Neural progenitor cell (in vitro differentiated cells): Measurements from ENCODE around the gene IER5. TPM values are rescaled to one million over a fixed set of nuclear protein-coding genes. Genes with fewer than 3 reads are reported as not detected.

ENCODE experiments used
- DNase-seq: peaks from one replicate; pipeline ENCODE4 v3.0.0-alpha.2; 2016; ENCODE audit warnings: low spot score
- H2AFZ ChIP-seq: fragments of 200-600 bp; sonication (generic); replicated peaks from 2 replicates; pipeline ENCODE4 v1.6.1; 2016; ENCODE audit warnings: antibody characterized with exemption
- H3F3A ChIP-seq: fragments of 200-600 bp; sonication (generic); 2 replicates; pipeline ENCODE4 v1.6.1; 2016; ENCODE audit warnings: antibody characterized with exemption, low read depth
- H3K27ac ChIP-seq: fragments of 200-600 bp; sonication (generic); 2 replicates; pipeline ENCODE4 v1.5.1; 2016; ENCODE audit warnings: mild to moderate bottlenecking
- H3K27me3 ChIP-seq: fragments of 200-600 bp; sonication (generic); 2 replicates; pipeline ENCODE4 v1.6.1; 2016; ENCODE audit warnings: mild to moderate bottlenecking, moderate library complexity
- H3K36me3 ChIP-seq: fragments of 200-600 bp; sonication (generic); 2 replicates; pipeline ENCODE4 v1.5.1; 2016
- H3K4me1 ChIP-seq: fragments of 200-600 bp; sonication (generic); 2 replicates; pipeline ENCODE4 v1.6.1; 2016; ENCODE audit warnings: mixed run types
- H3K4me2 ChIP-seq: fragments of 200-600 bp; sonication (generic); 2 replicates; pipeline ENCODE4 v1.6.1; 2016
- H3K4me3 ChIP-seq: fragments of 200-600 bp; sonication (generic); 2 replicates; pipeline ENCODE4 v1.5.1; 2016
- H3K79me2 ChIP-seq: fragments of 200-600 bp; sonication (generic); 2 replicates; pipeline ENCODE4 v1.6.1; 2016; ENCODE audit warnings: low read depth
- H3K9ac ChIP-seq: fragments of 200-600 bp; sonication (generic); 2 replicates; pipeline ENCODE4 v1.6.1; 2016
- H3K9me3 ChIP-seq: fragments of 200-600 bp; sonication (generic); 2 replicates; pipeline ENCODE4 v1.5.1; 2016; ENCODE audit warnings: low read depth
- H4K20me1 ChIP-seq: fragments of 200-600 bp; sonication (generic); 2 replicates; pipeline ENCODE4 v1.6.1; 2016; ENCODE audit warnings: low read depth
- H3K27ac Mint-ChIP-seq: 3 replicates; pipeline ENCODE4 v1.8.0; 2021; ENCODE audit warnings: mixed read lengths
- H3K27me3 Mint-ChIP-seq: 2 replicates; pipeline ENCODE4 v1.8.0; 2022; ENCODE audit warnings: low read depth, mild to moderate bottlenecking, inconsistent platforms, moderate library complexity, mixed read lengths; ENCODE audit not compliant: insufficient read depth
- H3K36me3 Mint-ChIP-seq: 3 replicates; pipeline ENCODE4 v1.8.0; 2021; ENCODE audit warnings: mixed read lengths
- H3K4me1 Mint-ChIP-seq: 3 replicates; pipeline ENCODE4 v1.8.0; 2021; ENCODE audit warnings: mixed read lengths
- H3K4me3 Mint-ChIP-seq: 3 replicates; pipeline ENCODE4 v1.8.0; 2021; ENCODE audit warnings: mild to moderate bottlenecking, moderate library complexity, mixed read lengths
- H3K9me3 Mint-ChIP-seq: 3 replicates; pipeline ENCODE4 v1.8.0; 2020; ENCODE audit warnings: mixed read lengths
- EZH2 ChIP-seq: fragments of 200-600 bp; sonication (generic); IDR thresholded peaks from 2 replicates; pipeline ENCODE4 v1.6.1; 2017; ENCODE audit warnings: antibody characterized with exemption, mild to moderate bottlenecking, moderate library complexity
- EZH2phosphoT487 ChIP-seq: fragments of 200-600 bp; sonication (generic); IDR thresholded peaks from 2 replicates; pipeline ENCODE4 v1.6.1; 2017; ENCODE audit warnings: antibody characterized with exemption
- total RNA-seq: library from RNA; depleted of rRNA; stranded (reverse); fragments of >200 nt; gene quantifications from 2 replicates; pipeline ENCODE4 v1.2.3, GENCODE V29; 2015; ENCODE audit warnings: low replicate concordance
- TF ChIP-seq, protein P1 (sequence below): fragments of 200-600 bp; sonication (generic); IDR thresholded peaks from 2 replicates; pipeline ENCODE4 v1.5.1; 2017; ENCODE audit warnings: antibody characterized with exemption, mild to moderate bottlenecking

Gene IER5
- total RNA-seq, 1 donor from 2014 or later, result 8.0 TPM

DNA sequence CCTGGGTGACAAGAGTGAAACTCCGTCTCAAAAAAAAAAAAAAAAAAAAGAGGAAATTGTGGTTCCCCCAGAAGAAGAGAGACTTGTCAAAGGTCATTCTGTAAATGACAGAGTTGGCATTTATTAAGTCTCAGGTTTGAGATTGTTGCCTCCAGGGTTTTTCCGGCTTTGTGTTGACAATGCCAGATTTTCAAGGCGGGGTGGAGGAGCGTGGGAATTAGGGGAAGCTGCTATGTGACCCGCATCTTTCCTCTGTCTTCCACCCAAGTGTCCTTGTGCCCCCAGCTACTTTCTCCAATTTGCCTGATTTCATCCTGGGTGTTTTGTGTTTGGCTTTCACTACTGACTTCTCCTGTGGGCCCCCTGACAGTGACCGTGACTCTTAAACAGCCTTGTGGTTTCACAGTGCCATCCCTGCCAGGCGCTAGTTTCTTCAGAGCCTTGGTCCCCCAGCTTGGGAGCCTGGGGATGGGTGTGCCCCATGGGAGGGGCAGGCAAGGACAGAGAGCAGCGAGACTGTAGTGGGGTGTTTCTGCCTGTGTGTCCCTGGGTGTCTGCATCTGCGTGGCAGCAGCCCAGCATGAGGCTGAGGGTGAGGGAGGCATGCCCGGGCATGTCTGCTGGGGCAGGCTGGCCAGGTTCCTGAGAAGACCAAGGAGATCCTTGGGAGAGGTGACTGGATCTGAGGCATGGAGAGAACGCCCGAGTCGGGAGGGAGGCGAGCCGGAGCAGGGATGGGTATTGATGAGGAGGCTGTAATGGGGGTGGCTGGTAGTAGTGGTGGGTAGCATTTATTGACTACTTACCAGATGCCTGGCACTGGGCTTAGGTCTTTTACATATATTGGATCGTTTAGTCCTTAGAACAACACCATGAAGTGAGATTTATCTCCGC is 46.3 kb downstream of the IER5 start:
- Histone ChIP-seq H3K9ac (no peak overlapping the region), H2AFZ (no peak overlapping the region)

GRCh38 chr1:181135437-181135731 is 46.9 kb downstream of the IER5 start:
- no peaks in the 10 kb centered on the region for H3K79me2 ChIP-seq
- no peaks in the 10 kb centered on the region for H3K27me3 ChIP-seq
- peaks cover 24% of the 10 kb centered on the region for H3K4me1 ChIP-seq
- peaks cover 19% of the 10 kb centered on the region for H3K27me3 Mint-ChIP-seq
- no peak overlapping the region for H3K4me2 ChIP-seq
- no peaks in the 10 kb centered on the region for H3K36me3 ChIP-seq
- H3K4me3 ChIP-seq, result no peak overlapping the region
- no peak for DNase-seq
- H3K36me3 Mint-ChIP-seq, result peaks cover 1% of the 10 kb centered on the region
- H3K9me3 ChIP-seq, result no peaks in the 10 kb centered on the region
- H2AFZ ChIP-seq, result no peak overlapping the region
- peaks cover 58% of the 10 kb centered on the region for H3K4me1 Mint-ChIP-seq
- peaks cover 2% of the 10 kb centered on the region for H3K9me3 Mint-ChIP-seq
- no peak overlapping the region for H3K9ac ChIP-seq
- no peak overlapping the region for H3K4me3 Mint-ChIP-seq
- H3K27ac ChIP-seq, result no peak overlapping the region
- H4K20me1 ChIP-seq, result no peaks in the 10 kb centered on the region
- peak overlapping the region; percentile 53 for H3K27ac Mint-ChIP-seq
- no peak for TF ChIP-seq EZH2
- TF ChIP-seq EZH2phosphoT487, result no peak
- TF ChIP-seq, protein P1, sequence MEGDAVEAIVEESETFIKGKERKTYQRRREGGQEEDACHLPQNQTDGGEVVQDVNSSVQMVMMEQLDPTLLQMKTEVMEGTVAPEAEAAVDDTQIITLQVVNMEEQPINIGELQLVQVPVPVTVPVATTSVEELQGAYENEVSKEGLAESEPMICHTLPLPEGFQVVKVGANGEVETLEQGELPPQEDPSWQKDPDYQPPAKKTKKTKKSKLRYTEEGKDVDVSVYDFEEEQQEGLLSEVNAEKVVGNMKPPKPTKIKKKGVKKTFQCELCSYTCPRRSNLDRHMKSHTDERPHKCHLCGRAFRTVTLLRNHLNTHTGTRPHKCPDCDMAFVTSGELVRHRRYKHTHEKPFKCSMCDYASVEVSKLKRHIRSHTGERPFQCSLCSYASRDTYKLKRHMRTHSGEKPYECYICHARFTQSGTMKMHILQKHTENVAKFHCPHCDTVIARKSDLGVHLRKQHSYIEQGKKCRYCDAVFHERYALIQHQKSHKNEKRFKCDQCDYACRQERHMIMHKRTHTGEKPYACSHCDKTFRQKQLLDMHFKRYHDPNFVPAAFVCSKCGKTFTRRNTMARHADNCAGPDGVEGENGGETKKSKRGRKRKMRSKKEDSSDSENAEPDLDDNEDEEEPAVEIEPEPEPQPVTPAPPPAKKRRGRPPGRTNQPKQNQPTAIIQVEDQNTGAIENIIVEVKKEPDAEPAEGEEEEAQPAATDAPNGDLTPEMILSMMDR, result peak; percentile 32
- H3F3A ChIP-seq, result peaks cover 14% of the 10 kb centered on the region

More for the DNA sequence above, 46.3 kb downstream of the IER5 start:
- no peaks in the 10 kb centered on the region for H4K20me1 ChIP-seq
- no peak overlapping the region for H3K4me2 ChIP-seq
- H3K4me1 ChIP-seq, result peaks cover 30% of the 10 kb centered on the region
- peak overlapping the region; percentile 30 for H3K27ac Mint-ChIP-seq
- peaks cover 64% of the 10 kb centered on the region for H3K4me1 Mint-ChIP-seq
- no peak overlapping the region for H3K27ac ChIP-seq
- DNase-seq, result no peak
- H3K79me2 ChIP-seq, result no peaks in the 10 kb centered on the region
- H3K27me3 Mint-ChIP-seq, result peaks cover 15% of the 10 kb centered on the region
- H3K9me3 Mint-ChIP-seq, result peaks cover 2% of the 10 kb centered on the region
- peaks cover 1% of the 10 kb centered on the region for H3K36me3 Mint-ChIP-seq
- no peaks in the 10 kb centered on the region for H3K9me3 ChIP-seq
- H3K27me3 ChIP-seq, result no peaks in the 10 kb centered on the region
- no peak overlapping the region for H3K4me3 ChIP-seq
- peaks cover 17% of the 10 kb centered on the region for H3F3A ChIP-seq
- H3K36me3 ChIP-seq, result no peaks in the 10 kb centered on the region
- TF ChIP-seq, protein P1, result no peak
- TF ChIP-seq EZH2phosphoT487, result no peak
- no peak for TF ChIP-seq EZH2
- H3K4me3 Mint-ChIP-seq, result no peak overlapping the region

DNA sequence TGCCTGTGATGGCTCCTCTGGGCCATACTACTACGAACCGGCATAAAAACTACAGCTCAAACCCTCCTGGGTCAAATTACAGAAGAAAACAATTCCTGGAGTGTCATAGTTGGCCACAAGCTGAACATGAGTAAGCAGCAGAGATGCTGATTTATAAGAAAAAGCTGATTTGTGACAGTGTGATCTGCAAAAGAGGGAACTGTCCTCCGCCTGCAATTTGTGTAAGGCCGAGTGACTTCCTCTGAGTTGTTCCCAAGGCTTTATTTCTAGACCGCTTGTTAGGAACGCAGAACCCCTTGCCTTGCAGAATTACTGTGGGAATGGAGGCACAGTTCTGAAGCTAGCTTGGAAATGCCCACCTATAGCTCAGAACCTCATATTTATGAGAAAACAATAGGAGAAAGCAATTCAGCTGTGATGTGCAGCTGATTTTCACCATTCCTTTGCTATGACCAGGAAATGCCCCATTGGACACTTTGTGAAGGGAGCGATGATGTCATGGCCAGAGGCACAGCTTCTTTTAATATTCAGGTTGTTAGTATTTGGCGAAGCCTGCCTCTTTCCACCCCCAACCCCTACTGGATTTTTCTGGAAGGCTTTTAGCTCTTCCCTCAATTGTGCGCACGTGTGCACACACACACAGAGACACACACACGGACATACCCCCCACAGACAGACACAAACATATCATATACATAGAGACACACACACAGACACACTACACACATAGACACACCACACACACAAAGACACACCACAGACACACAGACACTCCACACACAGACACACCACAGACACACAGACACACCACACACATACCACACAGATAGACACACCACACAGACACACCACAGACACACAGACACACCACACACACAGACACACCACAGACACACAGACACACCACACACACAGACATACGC is 47.6 kb downstream of the IER5 start:
- Histone ChIP-seq H3K9me3 (no peaks in the 10 kb centered on the region), H3K4me1 (peaks cover 21% of the 10 kb centered on the region), H2AFZ (no peak overlapping the region), H3K4me2 (no peak overlapping the region), H4K20me1 (no peaks in the 10 kb centered on the region), H3K9ac (no peak overlapping the region), H3F3A (peaks cover 14% of the 10 kb centered on the region), H3K4me3 (no peak overlapping the region), H3K27me3 (no peaks in the 10 kb centered on the region), H3K27ac (no peak overlapping the region), H3K79me2 (no peaks in the 10 kb centered on the region), H3K36me3 (no peaks in the 10 kb centered on the region)
- Mint-ChIP-seq H3K9me3 (peaks cover 2% of the 10 kb centered on the region), H3K36me3 (peaks cover 1% of the 10 kb centered on the region), H3K27ac (peak overlapping the region; percentile 53), H3K4me1 (peaks cover 56% of the 10 kb centered on the region), H3K27me3 (peaks cover 20% of the 10 kb centered on the region), H3K4me3 (peak overlapping the region; percentile 33)
- DNase-seq, result no peak
- TF ChIP-seq EZH2phosphoT487 (no peak), EZH2 (no peak)
- TF ChIP-seq, protein P1, result no peak
